ENCODE results near the gene SLC25A22. TPM values are rescaled to one million over a fixed set of nuclear protein-coding genes. Genes with fewer than 3 reads are reported as not detected.

SLC25A22 gene
- total and polyA plus RNA-seq, 9 of the 15 experiments (the other 6 are each of a cell fraction or from before 2014, with no cell fraction given) = 0.41 to 55.4 (median 11.4) TPM

- TF ChIP-seq E2F6 (IDR thresholded peaks at IDR 0.05; ENCODE audit: borderline replicate concordance in 1 of 2, extremely low read depth in 1 of 2, insufficient read depth in 1 of 2, insufficient read length in 1 of 2, low read depth in 1 of 2, low read length in 1 of 2, poor library complexity in 1 of 2, severe bottlenecking in 1 of 2) (peak; percentile 21 to 90), MAZ (CRISPR knock-in tag; conservative IDR thresholded peaks at IDR 0.05 in 1 of 2, IDR thresholded peaks at IDR 0.05 in 1 of 2) (peak in 1 of 2 experiments; percentile 50; a peak in 1 of 4 replicates), NR2C2 (CRISPR knock-in tag; IDR thresholded peaks at IDR 0.05) (no peak), NR2C2 (tag; IDR thresholded peaks at IDR 0.05) (peak; percentile 56; the same call in 1 of the 2 replicates), RB1 (IDR thresholded peaks at IDR 0.05; ENCODE audit: low read depth) (peak; percentile 86), JUN (IDR thresholded peaks at IDR 0.05; ENCODE audit: borderline replicate concordance, low read depth, low read length) (0 out of 2 replicates have a peak, but pooled peaks have one; percentile 22), JUN (CRISPR knock-in tag; IDR thresholded peaks at IDR 0.05; ENCODE audit: borderline replicate concordance) (no peak), PKNOX1 (IDR thresholded peaks at IDR 0.05) (0 out of 2 replicates have a peak, but pooled peaks have one; percentile 4), ZNF431 (CRISPR knock-in tag; IDR thresholded peaks at IDR 0.05) (no peak), KDM5B (IDR thresholded peaks at IDR 0.05; ENCODE audit: insufficient replicate concordance, low read depth, low read length) (peak; percentile 87), HCFC1 (IDR thresholded peaks at IDR 0.05; ENCODE audit: low read depth, low read length) (0 out of 2 replicates have a peak, but pooled peaks have one; percentile 35), RBM22 (IDR thresholded peaks at IDR 0.05; ENCODE audit: low read depth, low read length, poor library complexity, severe bottlenecking) (no peak), FIP1L1 (IDR thresholded peaks at IDR 0.05; ENCODE audit: low read depth, low read length, poor library complexity, severe bottlenecking) (peak; percentile 7), EGR1 (conservative IDR thresholded peaks at IDR 0.05) (peak; percentile 64), NRF1 (conservative IDR thresholded peaks at IDR 0.05 in 1 of 2, IDR thresholded peaks at IDR 0.05 in 1 of 2) (peak; percentile 90 to 92), LARP7 (IDR thresholded peaks at IDR 0.05) (no peak), CLOCK (CRISPR knock-in tag; IDR thresholded peaks at IDR 0.05; ENCODE audit: borderline replicate concordance) (no peak), PHF20 (IDR thresholded peaks at IDR 0.05; ENCODE audit: partially characterized antibody) (peak; percentile 38), NFIC (IDR thresholded peaks at IDR 0.05) (peak; percentile 42; the same call in 1 of the 2 replicates)
These were observed 20.5 kb downstream of the SLC25A22 start, which contains the start of gene GATD1 (continued) for GRCh38 chr11:777288-778255.

Data from K562 (cell line).